ENCODE data around the gene SLC39A6. TPM values are rescaled to one million over a fixed set of nuclear protein-coding genes. Genes with fewer than 3 reads are reported as not detected.
"Not testable (repeated sequence)": the region's sequence is repeated elsewhere in the genome, so short reads cannot be mapped to it uniquely, and the experiment has no call there.

The SLC39A6 gene
- total and polyA plus RNA-seq, 12 donors = 4.3 to 79.1 (median 39.2) TPM

- DNase-seq = no peak
- H3K9me3 ChIP-seq (replicated peaks in 1 of 3) = no peaks in the 10 kb centered on the region
- H3K27me3 ChIP-seq = no peaks in the 10 kb centered on the region
- no peak overlapping the region for H3K27ac ChIP-seq
- H3K4me1 ChIP-seq (replicated peaks in 1 of 2) = no peaks in the 10 kb centered on the region
- H3K4me3 ChIP-seq = no peak overlapping the region
- no peaks in the 10 kb centered on the region for H3K36me3 ChIP-seq (replicated peaks in 1 of 2)
- WGBS, 4 donors = 56 to 72% (median 64%) methylated on average over 3 of the region's 3 CpGs
- intact Hi-C loops (cut with DNase I) = no loop called here
- TF ChIP-seq, protein P1, sequence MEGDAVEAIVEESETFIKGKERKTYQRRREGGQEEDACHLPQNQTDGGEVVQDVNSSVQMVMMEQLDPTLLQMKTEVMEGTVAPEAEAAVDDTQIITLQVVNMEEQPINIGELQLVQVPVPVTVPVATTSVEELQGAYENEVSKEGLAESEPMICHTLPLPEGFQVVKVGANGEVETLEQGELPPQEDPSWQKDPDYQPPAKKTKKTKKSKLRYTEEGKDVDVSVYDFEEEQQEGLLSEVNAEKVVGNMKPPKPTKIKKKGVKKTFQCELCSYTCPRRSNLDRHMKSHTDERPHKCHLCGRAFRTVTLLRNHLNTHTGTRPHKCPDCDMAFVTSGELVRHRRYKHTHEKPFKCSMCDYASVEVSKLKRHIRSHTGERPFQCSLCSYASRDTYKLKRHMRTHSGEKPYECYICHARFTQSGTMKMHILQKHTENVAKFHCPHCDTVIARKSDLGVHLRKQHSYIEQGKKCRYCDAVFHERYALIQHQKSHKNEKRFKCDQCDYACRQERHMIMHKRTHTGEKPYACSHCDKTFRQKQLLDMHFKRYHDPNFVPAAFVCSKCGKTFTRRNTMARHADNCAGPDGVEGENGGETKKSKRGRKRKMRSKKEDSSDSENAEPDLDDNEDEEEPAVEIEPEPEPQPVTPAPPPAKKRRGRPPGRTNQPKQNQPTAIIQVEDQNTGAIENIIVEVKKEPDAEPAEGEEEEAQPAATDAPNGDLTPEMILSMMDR (IDR thresholded peaks at IDR 0.05) = no peak
- no peak for TF ChIP-seq POLR2A (IDR thresholded peaks at IDR 0.05)
These were observed 34.7 kb downstream of the SLC39A6 start for GRCh38 chr18:36094431-36094830.

- H3K27ac ChIP-seq; H3K9me3 ChIP-seq (replicated peaks in 1 of 3); H3K4me3 ChIP-seq; H3K36me3 ChIP-seq (replicated peaks in 1 of 2); H3K27me3 ChIP-seq; H3K4me1 ChIP-seq (replicated peaks in 1 of 2); intact Hi-C loops (cut with DNase I); DNase-seq: not testable (repeated sequence)
- 79 to 89% (median 85%) methylated on average over 5 of the region's 5 CpGs for WGBS, 4 donors
These were observed 37.0 kb downstream of the SLC39A6 start for GRCh38 chr18:36092116-36092515.

DNA sequence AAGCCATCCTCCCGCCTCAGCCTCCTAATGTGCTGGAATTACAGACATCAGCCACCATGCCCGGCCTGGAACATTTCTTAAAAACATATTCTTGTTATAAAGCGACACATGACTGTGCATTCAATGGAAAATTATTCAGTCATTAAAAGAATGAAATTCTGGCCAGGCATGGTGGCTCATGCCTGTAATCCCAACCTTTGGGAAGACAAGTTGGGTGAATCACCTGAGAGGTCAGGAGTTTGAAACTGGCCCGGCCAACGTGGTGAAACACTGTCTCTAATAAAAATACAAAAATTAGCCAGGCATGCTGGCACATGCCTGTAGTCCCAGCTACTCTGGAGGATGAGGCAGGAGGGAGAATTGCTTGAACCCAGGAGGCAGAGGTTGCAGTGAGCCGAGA, 40.1 kb downstream of the SLC39A6 start:
- Histone ChIP-seq H3K27me3 (no peaks in the 10 kb centered on the region), H3K4me3 (no peak overlapping the region), H3K4me1 (replicated peaks in 1 of 2) (no peaks in the 10 kb centered on the region), H3K27ac (no peak overlapping the region), H3K36me3 (replicated peaks in 1 of 2) (no peaks in the 10 kb centered on the region), H3K9me3 (replicated peaks in 1 of 3) (no peaks in the 10 kb centered on the region)
- TF ChIP-seq POLR2A (IDR thresholded peaks at IDR 0.05) = no peak
- TF ChIP-seq, protein P1 (IDR thresholded peaks at IDR 0.05) = no peak
- intact Hi-C loops (cut with DNase I) = no loop called here
- WGBS, 4 donors = 83 to 87% (median 85%) methylated on average over 5 to 6 of the region's 6 CpGs
- DNase-seq = no peak

- DNase-seq = no peak
- H3K4me1 ChIP-seq (replicated peaks in 1 of 2) = no peaks in the 10 kb centered on the region
- no peaks in the 10 kb centered on the region for H3K9me3 ChIP-seq (replicated peaks in 1 of 3)
- TF ChIP-seq, protein P1 (IDR thresholded peaks at IDR 0.05) = no peak
- TF ChIP-seq POLR2A (IDR thresholded peaks at IDR 0.05) = no peak
- intact Hi-C loops (cut with DNase I) = no loop called here
- H3K36me3 ChIP-seq (replicated peaks in 1 of 2) = no peaks in the 10 kb centered on the region
- no peak overlapping the region for H3K4me3 ChIP-seq
- no peak overlapping the region for H3K27ac ChIP-seq
- 61 to 75% (median 70%) methylated on average over 2 of the region's 2 CpGs for WGBS, 4 donors
- no peaks in the 10 kb centered on the region for H3K27me3 ChIP-seq
These were observed 40.9 kb downstream of the SLC39A6 start for GRCh38 chr18:36088256-36088655.

DNA sequence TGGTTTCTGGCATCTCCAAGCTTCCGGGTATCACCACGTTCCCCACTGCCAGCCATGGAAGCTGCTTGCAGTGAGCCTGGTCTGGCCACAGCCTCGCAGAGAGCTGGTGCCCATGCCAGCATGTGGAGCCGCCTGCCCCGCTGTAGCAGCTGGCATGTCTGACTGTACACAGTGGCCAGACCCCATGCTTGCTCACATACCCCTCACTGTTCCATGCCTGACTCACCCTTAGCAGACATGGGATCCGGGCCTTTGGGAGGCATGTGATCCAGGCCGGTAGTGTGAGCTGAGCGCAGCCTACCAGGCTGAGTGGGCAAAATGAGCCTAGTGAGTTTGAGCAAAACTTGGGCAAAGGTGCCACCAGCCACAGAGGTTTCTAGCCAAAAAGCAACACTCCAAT, 43.0 kb downstream of the SLC39A6 start:
- DNase-seq = no peak
- Histone ChIP-seq H3K9me3 (replicated peaks in 1 of 3) (peaks cover 0 to 2% (median 0%) of the 10 kb centered on the region in 3 donors), H3K4me1 (replicated peaks in 1 of 2) (no peaks in the 10 kb centered on the region), H3K4me3 (no peak overlapping the region), H3K27me3 (no peaks in the 10 kb centered on the region), H3K27ac (no peak overlapping the region), H3K36me3 (replicated peaks in 1 of 2) (no peaks in the 10 kb centered on the region)
- intact Hi-C loops (cut with DNase I) = no loop called here
- 81 to 100% (median 83%) methylated on average over 3 to 8 of the region's 8 CpGs; no CpG with 5 or more reads in 1 of the 4 donors for WGBS, 4 donors
- TF ChIP-seq, protein P1 (IDR thresholded peaks at IDR 0.05) = no peak

All from adrenal gland (tissue), 12 donors.